Activated CD4-positive, alpha-beta T cell treated with anti-CD3 and anti-CD28 coated beads, Interleukin-2, amount 50 U/mL, for 1 hour (primary cell): ENCODE results near the gene LCN9.

Source experiments
- DNase-seq: peaks from one replicate; pipeline ENCODE4 v3.0.0-alpha.2; 2020

Gene LCN9

GRCh38 chr9:135673941-135674340 lies 10.8 kb downstream of the LCN9 start:
- no peak for DNase-seq

- DNase-seq: no peak
Observed at GRCh38 chr9:135674977-135675376, 11.9 kb downstream of the LCN9 start.

DNA sequence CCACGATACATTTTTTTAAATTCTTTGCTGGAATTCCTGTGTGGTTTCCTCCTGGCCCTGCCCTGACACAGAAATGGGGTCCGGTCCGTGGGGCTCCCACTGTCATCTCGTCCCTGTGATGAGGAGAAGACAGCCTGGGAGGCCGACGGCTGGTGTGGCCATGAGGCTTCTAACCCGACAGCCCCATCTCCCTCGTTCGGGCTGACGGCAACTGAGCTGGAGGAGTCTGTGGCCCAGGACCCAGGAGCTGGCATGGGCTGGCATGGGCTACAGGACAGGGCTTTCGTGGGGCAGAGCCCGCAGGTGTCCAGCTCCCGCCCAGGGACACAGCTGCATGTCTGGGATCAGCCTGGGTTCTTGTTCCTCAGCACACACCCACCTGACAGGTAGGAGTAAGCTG lies 13.8 kb downstream of the LCN9 start:
- DNase-seq: no peak

DNA sequence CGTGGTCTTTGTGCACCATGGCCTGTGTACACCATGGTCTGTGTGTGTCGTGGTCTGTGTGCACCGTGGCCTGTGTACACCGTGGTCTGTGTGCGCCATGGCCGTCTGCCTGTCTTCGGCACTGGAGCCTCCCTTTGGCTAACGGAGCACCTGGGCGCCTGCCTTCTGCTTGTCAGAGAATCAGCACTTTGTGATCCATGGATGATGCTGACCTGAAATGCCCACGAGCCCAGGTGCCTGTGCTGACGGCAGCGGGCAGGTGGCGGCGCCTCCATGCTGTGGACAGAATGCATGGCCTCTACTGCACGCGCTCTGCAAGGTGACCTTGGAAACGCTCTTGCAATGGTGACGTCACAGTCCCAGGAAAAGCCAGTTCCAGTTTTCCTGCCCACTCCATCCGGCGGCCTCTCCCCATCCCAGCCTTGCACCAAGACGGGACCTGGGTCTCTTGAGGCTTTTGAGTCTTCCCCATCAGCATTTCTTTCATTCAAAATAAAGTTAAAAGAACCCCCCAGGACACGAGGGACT lies 14.6 kb downstream of the LCN9 start:
- no peak for DNase-seq

DNA sequence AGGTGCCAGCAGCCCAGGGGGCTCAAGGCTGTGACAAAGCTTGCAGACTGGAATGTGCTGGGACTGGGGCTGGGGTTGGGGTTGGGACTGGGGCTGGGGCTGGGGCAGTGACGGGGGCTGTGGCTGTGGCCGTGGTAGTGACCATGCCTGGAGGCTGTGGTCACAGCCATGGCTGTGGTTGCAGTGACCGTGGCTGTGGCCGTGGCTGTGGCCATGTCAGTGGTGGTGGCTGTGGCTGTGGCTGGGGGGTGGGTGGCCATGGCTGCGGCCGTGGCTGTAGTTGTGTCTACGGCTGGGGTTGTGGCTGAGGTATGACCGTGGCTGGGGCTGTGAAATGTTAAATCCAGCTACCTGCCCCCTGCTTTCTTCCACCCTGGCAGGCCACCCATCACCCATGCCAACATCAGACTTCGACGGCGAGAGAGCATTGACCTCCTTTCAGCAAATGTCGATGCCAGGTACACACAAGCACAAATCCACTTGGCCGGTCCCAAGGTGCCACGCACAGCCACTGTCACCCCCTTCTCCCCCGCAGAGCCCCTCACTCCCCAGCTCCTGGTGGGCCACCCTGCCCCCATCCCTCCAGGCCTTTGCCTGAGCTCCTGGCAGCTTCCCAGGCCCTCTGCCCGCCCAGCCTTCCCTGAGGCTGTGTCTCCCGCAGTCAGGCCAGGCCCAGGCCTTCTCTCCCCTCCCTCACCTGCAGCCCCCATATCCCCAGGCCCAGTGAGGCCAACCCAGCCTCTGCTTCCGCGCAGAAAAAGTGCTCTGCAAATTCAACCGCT lies 15.3 kb downstream of the LCN9 start:
- DNase-seq: no peak

- no peak for DNase-seq
Observed at GRCh38 chr9:135680056-135680455, 16.9 kb downstream of the LCN9 start.

DNA sequence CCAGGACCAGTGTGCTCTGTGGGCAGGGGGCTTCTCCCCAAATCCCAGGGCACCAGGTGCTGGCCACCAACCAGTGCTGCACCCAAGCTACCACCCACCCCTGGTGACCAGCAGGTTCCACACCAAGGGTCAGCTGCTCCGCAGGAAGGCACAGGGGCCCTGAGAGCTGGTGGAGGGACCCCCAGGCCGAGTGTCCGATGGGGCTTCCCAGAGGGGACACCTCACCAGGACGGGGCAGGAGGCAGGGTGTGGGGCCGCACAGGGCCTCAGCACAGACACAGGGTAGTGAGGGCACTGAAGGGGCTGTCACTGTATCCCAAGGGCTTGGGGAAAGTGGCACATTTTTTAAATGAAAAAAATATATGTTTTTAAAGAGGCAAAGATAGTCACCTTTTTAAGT lies 18.1 kb downstream of the LCN9 start:
- DNase-seq: no peak

GRCh38 chr9:135683401-135684034 lies 20.4 kb downstream of the LCN9 start:
- no peak for DNase-seq

DNA sequence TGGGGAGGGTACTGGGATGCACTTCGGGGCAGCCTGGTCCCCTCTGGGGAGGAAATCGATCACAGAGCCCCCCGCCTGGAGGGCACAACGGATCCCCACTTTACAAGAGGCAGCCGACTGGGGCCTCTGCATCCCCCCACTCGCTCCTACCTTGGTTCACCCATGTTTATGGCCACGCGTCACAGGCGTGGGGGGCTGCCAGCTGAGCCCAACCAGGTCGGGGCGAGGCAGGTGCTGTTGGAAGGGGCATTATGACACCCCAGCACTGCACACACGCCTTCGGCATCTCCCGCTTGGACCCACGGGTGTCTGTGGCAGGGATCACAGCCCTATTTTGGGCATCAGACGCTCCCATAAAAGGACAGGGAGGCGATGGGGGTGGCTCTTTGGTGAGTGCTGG lies 21.6 kb downstream of the LCN9 start:
- DNase-seq: no peak

GRCh38 chr9:135687216-135687615 lies 24.1 kb downstream of the LCN9 start:
- no peak for DNase-seq

DNA sequence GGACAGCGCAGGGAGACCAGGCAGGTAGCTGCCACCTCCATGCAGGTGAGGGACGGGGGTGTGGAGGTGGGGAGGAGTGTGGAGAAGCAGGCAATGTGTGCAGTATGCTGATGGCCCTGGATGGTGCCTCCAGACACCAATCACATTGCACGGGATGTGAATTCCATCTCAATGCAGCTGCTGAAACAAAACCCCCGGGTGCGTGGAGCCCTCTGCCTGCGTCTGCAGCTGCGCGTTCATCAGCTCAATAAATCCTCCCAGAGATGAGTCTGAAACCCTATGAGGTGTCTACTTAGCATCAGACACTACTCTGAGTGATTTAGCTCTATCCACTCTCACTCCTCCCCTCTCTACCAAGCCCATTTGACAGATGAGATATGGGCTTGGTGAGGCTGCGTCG lies 25.9 kb downstream of the LCN9 start:
- no peak for DNase-seq

DNA sequence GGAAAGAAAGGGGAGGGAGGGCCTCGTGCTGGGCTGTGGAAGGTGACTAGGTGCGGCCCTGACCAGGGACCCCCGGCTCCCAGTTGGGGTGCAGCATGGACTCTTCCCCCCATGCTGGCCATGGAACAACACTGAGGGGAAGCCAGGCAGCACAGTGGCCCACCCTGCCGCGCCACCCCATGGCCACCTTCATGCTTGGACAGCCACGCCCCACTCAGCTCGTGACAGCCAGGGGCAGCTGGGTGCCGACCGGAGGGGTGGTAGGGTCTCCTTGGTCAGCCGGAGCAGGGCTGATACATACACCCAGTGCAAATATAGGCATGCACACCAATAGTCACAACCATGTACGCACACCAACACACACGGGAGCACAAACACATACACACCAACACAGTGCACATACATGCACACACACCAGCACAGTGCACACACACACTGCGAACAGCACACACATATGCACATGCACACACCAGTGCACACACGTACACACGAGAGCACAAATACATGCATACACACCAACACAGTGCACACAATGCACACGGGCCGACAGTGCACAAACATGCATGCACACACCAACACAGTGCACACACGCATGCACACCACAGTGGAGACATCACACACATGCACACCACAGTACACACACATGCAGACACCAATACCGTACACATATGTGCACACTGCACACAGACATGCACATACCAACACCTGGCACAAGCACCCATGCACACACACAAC lies 27.9 kb downstream of the LCN9 start:
- DNase-seq: no peak

- no peak for DNase-seq
Observed at GRCh38 chr9:135692410-135692809, 29.3 kb downstream of the LCN9 start.

DNA sequence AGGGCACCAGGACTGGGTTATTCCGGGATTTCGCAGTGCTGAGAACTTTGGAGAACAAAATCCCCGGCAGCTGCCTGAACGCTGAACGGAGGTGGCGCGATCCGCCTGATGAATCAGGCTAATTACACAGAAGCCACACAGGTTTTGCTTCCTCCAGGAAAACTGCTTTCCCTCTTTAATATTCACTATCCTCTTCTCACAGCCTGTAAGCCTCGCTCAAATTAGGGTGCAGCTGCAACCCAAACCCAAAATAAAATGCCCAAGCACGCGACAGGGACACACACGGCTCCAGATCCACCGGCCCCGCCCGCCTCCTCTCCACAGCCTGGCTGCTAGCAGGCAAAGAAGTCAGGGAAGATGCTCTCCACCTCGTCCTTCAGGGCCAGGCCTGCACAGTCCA lies 30.2 kb downstream of the LCN9 start:
- no peak for DNase-seq

- DNase-seq: no peak
Observed at GRCh38 chr9:135693771-135694170, 30.7 kb downstream of the LCN9 start.

DNA sequence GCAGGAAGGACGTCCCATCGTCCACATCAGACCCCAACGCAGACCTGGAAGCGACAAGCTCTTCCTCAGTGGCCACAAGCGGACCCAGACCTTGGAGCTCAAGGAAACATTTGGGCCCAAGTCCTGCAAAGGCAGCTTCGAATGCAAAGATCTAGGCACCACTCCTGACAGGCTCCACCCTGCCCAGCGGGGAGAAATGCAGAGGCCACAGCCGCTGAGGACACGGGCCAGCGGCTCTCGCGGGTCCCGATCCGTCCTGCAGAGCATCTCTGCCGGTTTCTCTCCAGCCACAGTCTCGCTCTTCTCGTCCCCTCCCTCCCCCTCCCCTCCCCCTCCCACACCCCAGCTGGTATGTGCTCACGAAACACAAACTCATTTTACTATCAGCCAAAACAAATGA lies 31.3 kb downstream of the LCN9 start:
- no peak for DNase-seq

DNA sequence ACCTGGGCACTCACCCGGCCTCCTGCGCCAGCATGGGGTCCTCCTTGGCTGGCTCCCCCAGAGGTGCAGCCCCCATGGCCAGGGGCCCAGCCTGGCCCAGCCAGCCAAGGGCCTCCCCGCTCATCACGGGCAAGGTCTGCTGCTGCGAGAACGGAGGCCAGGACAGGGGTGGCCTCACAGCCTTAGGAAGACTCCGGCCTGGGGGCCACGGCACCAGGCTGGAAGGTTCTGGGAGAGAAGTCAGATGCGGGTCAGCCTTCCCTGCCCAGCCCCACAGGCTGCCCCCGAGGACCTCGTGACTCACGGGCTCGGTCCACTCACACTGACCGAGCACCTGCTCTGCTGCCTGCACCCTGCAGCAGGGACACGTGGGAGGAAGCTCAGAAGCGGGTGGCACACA lies 31.9 kb downstream of the LCN9 start:
- DNase-seq: no peak

DNA sequence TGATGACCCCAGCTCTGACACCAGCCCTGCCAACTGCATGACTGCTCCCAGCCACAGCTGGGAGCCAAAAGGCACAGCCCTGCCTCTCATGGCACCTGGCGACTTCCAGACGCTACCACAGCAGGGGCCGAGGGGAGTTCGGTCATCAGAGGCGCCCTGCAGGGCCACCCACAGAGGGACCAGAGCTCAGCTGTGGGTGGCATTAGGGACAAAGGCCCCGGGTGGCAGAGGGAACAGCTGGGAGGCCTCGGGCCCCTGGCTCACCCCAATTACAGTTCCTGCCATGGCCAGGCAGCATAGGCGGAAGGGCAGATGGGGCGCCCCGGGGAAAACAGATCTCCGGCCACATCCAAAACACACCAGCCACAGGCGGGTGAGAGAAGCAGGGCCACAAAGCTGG lies 32.5 kb downstream of the LCN9 start:
- no peak for DNase-seq

- no peak for DNase-seq
Observed at GRCh38 chr9:135696446-135696845, 33.3 kb downstream of the LCN9 start.

DNA sequence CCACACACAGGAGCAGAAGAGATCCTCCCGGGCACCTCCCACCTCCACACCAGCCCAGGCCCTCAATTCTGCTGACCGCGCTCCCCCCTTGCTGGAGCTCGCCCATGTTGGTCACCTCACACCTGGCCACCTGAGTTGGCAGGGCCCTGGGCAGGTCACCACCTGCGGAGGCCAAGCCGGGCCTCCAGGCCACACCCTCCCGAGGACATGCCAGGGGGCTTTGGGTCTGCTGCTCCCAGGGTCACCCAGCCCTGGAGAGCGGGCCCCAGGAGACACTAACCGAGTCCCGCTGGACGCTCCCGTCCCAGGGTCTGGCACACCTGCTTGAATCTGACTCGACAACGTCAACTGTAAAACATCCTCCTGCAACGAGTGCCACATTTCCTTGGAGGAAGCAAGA lies 34.1 kb downstream of the LCN9 start:
- DNase-seq: no peak

- no peak for DNase-seq
Observed at GRCh38 chr9:135698236-135698635, 35.1 kb downstream of the LCN9 start.

GRCh38 chr9:135698767-135699166 lies 35.7 kb downstream of the LCN9 start:
- DNase-seq: no peak

DNA sequence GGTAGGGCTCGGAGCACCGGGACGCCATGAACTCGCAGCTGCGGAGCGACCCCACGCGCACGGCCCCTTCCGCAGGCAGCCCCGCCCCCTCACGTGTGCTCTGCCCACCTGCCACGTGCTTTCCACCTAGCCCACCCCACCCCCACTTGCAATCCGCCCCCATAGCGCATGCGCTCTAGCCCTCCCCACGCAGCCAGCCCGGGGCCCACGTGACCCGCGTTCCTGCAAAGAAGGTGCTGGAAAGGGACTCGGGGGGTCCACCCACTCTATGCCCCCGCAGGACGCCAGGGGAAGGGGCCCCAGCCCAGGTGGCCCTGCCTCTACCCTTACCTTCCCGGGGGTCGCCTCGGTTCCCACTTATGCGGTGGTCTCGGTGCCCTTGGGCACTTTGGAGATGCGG lies 36.3 kb downstream of the LCN9 start, which contains the start of gene SOHLH1:
Gene SOHLH1 (minus strand): TSS at position 42 of the 400 bp plus-strand sequence. CDS start 14 bp downstream, at position 28.
- no peak for DNase-seq

DNA sequence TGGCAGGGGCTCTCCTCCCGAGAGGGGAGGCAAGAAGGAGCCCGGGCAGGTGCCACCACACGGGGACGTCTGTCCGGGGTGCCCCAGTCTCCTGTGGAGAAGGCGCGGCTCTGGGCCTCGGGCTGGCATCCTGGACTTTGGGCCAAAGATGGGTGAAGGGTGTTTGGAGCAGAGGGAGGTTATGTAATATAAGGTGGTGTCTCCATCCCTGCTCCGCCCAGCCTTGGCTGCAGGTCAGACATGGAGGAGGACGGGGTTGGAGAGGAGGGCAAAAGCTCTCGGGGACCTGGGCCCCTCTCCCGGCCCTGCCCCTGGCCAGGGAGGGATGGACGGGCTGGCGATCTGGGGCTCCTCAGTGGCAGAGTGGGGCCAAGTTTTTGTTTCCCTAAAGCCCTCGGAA lies 37.4 kb downstream of the LCN9 start:
- DNase-seq: no peak
